ENCODE results near the gene NLGN1. TPM values are rescaled to one million over a fixed set of nuclear protein-coding genes. Genes with fewer than 3 reads are reported as not detected.

Gene NLGN1
- total and polyA plus RNA-seq, 9 of the 15 experiments (the other 6 are each of a cell fraction or from before 2014, with no cell fraction given), result under 0.01 to 0.01 TPM; not detected in 7

- no peaks in the 10 kb centered on the region for H3K4me1 ChIP-seq (replicated peaks in 1 of 2; ENCODE audit: control insufficient read depth in 2 of 2, insufficient read depth in 2 of 2, low read length in 2 of 2)
- FAIRE-seq (no peak), DNase-seq (ENCODE audit: extremely low read depth in 1 of 4, low spot score in 3 of 4) (no peak), ATAC-seq (no peak)
- ChIA-PET POLR2A (no interaction called here), CTCF (ENCODE audit: low intra/inter-chr PET ratio) (no interaction called here)
- no peaks in the 10 kb centered on the region for H3K9me1 ChIP-seq (ENCODE audit: control insufficient read depth, insufficient read depth, low read length)
- no peak overlapping the region for H3K27ac ChIP-seq (ENCODE audit: extremely low read depth, low read depth, low read length)
- H3K27me3 ChIP-seq (ENCODE audit: control insufficient read depth in 2 of 2, insufficient read depth in 2 of 2, low read length in 2 of 2), result no peaks in the 10 kb centered on the region
- in situ Hi-C loops (cut with MboI) (no loop called here), intact Hi-C loops (cut with micrococcal nuclease) (no loop called here)
- WGBS (ENCODE audit: insufficient coverage, low coverage, missing lambda C conversion rate), result 0% methylated on average over 1 of the region's 1 CpG
- H3K4me2 ChIP-seq (ENCODE audit: insufficient read depth, low read length), result no peak overlapping the region
- H4K20me1 ChIP-seq (replicated peaks; ENCODE audit: control insufficient read depth, insufficient read depth, low read length), result no peaks in the 10 kb centered on the region
- BruUV-seq (replicated peaks), result no TSS peak
- no peaks in the 10 kb centered on the region for H3K9me3 ChIP-seq (replicated peaks; ENCODE audit: control insufficient read depth, insufficient read depth, low read depth, low read length)
- H2AFZ ChIP-seq (ENCODE audit: low read depth, low read length), result no peak overlapping the region
- H3K9ac ChIP-seq (ENCODE audit: insufficient read depth in 1 of 2, low read depth in 2 of 2, low read length in 2 of 2), result no peak overlapping the region
- no peaks in the 10 kb centered on the region for H3K79me2 ChIP-seq (ENCODE audit: control insufficient read depth, insufficient read depth, low read length)
- no peaks in the 10 kb centered on the region for H3K36me3 ChIP-seq (ENCODE audit: control insufficient read depth, insufficient read depth, low read length)
- no peak overlapping the region for H3K4me3 ChIP-seq
- TF ChIP-seq ATF2 (CRISPR knock-in tag; IDR thresholded peaks at IDR 0.05), result no peak
- no peak for TF ChIP-seq ZBTB11 (CRISPR knock-in tag; IDR thresholded peaks at IDR 0.05)
- TF ChIP-seq CHAMP1 (IDR thresholded peaks at IDR 0.05), result no peak
- no peak for TF ChIP-seq OTX1 (CRISPR knock-in tag; IDR thresholded peaks at IDR 0.05)
- TF ChIP-seq TSHZ1 (CRISPR knock-in tag; IDR thresholded peaks at IDR 0.05), result no peak
- TF ChIP-seq NR2F6 (CRISPR knock-in tag; IDR thresholded peaks at IDR 0.05), result no peak
- TF ChIP-seq U2AF1 (optimal IDR thresholded peaks at IDR 0.05; ENCODE audit: low read depth, low read length), result no peak
- no peak for TF ChIP-seq HMBOX1 (IDR thresholded peaks at IDR 0.05)
- TF ChIP-seq MEF2A (IDR thresholded peaks at IDR 0.05; ENCODE audit: control insufficient read depth, low read depth, low read length), result no peak
- TF ChIP-seq ZBTB17 (CRISPR knock-in tag; IDR thresholded peaks at IDR 0.05), result no peak
Measured at GRCh38 chr3:173416070-173416469, 18.5 kb downstream of the NLGN1 start.
